Uterine smooth muscle cell (primary cell): ENCODE measurements around the gene RAP1GAP. TPM values are rescaled to one million over a fixed set of nuclear protein-coding genes. Genes with fewer than 3 reads are reported as not detected.

Source experiments
- total RNA-seq: library from RNA; depleted of rRNA; stranded (reverse); fragments of >200 nt; gene quantifications from 2 replicates; pipeline ENCODE4 v1.2.3, GENCODE V29; 2014

The RAP1GAP gene
- total RNA-seq = 0.44 and 1.2 TPM in 2 replicates

GRCh38 chr1:21669258-21670058 is at the start of gene RAP1GAP:
TSS of gene RAP1GAP (minus strand) at chr1:21669357. CDS start at chr1:21620032, 49,325 bp downstream.

Other genes starting within 250 kb of the RAP1GAP start
- 25.2 and 31.9 TPM in 2 replicates for gene NBPF3, start 229.2 kb downstream of the RAP1GAP start, total RNA-seq
- gene ALPL, start 159.9 kb downstream of the RAP1GAP start, total RNA-seq = 4.2 and 6.7 TPM in 2 replicates
- 49.5 and 56.1 TPM in 2 replicates for gene USP48, start 113.8 kb upstream of the RAP1GAP start, total RNA-seq
- 0.11 TPM in 1 of 2 replicates, not detected in the other for gene LDLRAD2, start 142.9 kb upstream of the RAP1GAP start, total RNA-seq